NCI-H1417 (cell line): Measurements from ENCODE around the gene TRAPPC3.
"Not testable (repeated sequence)": the region's sequence is repeated elsewhere in the genome, so short reads cannot be mapped to it uniquely, and the experiment has no call there.

ENCODE experiments used
- DNase-seq, 3 experiments: peaks; one replicate each; lab custom pipeline; 2025; lab: John Stamatoyannopoulos, UW

The TRAPPC3 gene

DNA sequence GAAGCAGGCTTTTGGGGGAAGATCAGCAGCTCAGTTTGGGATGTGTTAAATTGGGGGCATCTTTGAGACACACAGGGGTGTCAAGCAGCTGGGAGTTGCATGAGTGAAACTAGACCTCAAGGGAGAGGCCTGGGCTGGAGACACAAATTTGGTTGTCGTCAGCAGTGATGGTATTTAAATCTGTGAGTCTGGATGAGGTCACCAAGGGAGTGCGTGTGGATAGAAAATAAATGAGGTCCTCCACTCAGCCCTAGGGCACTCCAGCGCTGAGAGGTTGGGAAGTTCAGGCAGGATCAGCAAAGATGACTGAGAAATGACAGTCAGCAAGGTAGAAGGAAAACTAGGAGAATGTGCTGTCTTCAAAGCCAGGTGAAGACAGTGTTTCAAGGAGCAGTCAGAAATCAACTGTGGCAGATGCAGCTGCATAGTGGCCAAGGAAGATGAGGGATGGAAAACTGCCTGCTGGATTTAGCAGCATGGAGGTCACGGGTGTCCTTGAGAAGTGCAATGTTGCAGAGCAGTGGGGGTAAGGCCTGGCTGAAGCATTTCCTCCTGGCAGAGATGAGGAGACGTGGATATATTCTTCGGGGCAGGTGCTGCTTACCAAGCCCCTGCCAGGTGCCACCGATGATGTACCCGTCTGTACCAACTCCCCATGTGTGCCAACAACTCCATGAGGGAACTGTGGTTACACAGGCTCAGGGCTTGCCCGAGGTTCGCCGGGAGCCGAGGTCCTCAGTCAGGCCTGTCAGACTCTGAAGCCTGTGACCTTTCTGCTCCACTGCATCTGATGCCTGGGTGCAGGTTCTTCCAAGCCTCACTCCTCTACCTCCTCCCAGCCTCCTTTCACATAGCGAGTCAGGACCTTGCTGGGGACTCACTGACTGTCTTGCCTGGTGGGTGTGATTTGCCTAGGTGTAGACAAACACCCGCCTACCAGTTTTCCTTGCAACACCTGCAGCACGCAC lies 17.9 kb upstream of the TRAPPC3 start:
- DNase-seq: no peak

GRCh38 chr1:36166136-36166535 lies 16.9 kb upstream of the TRAPPC3 start:
- DNase-seq: no peak

DNA sequence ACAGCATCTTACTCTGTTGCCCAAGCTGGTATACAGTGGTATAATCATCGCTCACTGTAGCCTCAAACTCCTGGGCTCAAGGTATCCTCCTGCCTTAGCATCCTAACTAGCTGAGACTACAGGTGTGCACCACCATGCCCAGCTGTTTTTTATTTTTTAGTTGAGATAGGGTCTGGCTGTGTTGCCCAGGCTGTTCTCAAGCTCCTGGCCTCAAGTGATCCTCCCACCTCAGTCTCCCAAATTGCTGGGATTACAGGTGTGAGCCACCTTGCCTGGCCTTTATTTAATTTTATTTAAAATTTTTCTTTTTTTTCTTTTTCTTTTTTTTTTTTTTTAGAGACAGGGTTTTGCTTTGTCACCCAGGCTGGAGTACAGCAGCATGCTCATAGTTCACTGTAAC lies 15.9 kb upstream of the TRAPPC3 start:
- DNase-seq: no peak

GRCh38 chr1:36164361-36164760 lies 15.1 kb upstream of the TRAPPC3 start:
- DNase-seq: no peak

DNA sequence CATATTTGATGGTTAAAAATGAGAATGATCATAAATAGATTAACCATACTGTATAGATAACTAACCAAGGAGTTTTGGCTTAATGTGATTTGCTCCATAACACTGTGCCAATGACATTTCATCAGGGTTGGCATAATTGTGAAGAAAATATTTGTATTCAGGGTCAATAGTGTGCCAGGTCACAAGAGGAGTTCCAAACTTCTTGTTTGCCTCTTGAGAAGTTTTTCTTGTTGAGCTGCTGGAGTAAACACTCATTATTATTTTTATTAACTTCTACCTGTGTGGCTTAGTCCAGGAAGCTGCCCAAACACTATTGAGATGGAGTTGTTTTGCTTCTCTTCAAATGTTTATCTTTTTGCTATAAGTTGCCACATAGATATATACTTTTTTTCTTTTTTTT lies 14.1 kb upstream of the TRAPPC3 start:
- DNase-seq: no peak

DNA sequence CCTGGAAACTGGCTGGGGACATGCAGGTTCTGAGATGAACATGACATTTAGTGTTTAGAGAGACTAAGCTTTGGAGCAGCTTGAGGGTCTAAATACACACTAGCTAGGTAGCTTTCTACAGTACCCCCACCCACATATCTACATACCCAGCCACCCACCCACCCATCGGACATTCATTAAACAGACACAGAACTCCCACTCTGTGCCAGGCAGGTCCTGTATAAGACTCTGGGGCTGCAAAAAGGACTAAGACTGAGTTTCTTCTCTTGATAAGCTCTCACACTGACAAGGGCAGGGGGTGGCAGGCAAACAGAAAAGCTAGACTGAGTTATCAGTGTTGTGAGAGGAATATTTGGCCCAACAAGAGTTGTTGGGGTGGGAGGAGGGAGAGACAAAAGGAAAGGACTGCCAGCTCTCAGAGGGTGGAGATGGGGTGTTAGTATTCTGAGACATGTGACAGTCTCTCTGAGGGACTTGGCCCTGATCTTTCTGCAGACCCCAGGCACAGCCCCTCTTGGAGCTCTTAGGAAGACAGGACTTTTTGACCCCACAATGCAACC lies 13.5 kb upstream of the TRAPPC3 start:
- DNase-seq: no peak

DNA sequence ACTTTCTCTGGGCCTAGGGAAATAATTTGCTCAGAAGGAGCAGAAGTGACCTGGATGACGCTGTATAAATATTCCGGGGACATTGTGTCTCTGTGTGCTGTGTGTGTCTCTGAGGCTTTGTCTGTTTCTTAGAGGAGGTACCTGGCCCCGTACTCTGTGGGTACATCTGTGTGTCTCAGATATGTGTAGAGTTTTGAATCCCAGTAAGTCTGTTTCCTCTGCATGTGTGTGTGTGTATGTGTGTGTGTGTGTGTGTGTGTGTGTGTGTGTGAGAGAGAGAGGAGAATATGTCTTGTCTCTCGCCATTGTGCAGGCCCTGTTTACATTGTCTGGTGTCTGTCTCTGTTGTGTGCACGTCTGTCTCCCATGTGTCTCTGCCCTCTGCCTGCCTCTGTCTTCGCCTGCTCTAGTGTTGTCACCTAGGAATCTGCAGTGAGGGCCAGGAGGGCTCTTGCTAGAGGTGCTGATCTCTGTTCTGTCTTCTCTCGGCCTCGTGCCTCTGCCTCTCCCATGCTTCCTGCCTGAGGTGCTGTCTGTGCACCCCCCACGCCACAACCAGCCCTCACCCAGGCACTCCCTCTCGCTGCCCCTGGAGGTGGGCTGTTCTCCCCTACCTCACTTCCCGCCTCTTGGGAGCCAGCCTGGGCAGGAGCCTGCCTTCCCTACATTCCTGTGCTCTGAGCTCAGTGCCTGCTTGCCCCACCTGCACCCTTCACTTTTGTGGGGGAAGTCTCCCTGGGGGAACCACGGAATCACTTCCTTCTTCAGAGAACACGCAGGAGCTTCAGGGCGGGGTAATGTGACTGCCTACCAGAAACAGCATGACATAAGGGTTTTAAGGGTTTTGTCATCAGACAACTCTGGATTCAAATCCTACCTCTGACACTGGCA lies 12.6 kb upstream of the TRAPPC3 start:
- no peak for DNase-seq

GRCh38 chr1:36160949-36161485 lies 11.7 kb upstream of the TRAPPC3 start:
- DNase-seq: no peak

GRCh38 chr1:36160388-36160948 lies 11.2 kb upstream of the TRAPPC3 start:
- DNase-seq: no peak

- DNase-seq: no peak
These were observed 10.5 kb upstream of the TRAPPC3 start for GRCh38 chr1:36159614-36160387.

- not testable (repeated sequence) for DNase-seq
These were observed 9.6 kb upstream of the TRAPPC3 start for GRCh38 chr1:36158827-36159252.

DNA sequence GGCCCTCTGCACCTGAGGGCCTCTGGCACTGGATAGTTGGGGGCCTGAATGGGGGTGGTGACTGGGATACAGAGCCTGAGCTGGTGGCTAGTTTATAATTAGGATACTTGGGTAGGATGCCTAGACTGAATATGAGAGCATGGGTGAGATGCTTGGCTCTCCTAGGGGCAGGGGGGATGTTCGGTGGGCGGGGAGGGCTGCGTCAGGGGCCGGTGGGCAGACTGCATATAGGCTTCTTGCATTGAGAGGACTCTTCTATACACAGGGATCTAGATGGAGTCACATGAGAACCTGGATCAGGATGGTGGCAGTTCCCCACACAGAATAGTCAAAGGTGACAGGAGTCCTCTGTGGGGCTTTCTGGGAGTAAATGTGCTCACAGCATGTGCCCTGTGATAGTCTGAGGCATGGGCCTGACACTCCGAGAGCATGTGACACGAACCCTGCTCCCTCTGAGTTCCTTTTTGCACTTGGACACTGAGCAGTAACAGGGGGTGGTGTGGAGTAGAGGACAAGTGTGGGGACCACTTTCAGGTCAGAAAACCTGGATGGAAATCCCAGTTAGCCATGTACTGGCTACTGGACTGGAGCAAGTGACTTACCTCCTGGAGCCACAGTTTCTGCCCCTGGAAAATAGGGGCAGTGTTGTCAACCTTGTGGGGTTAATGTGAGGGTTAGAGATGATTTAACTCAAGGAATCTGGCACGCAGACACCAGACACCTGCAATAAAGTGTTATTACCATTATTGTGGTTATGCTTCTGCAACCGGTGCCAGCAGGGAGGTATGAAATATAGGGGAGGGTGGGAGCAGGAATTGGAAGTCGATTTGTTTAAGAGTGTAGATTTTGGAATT lies 8.9 kb upstream of the TRAPPC3 start:
- no peak for DNase-seq

DNA sequence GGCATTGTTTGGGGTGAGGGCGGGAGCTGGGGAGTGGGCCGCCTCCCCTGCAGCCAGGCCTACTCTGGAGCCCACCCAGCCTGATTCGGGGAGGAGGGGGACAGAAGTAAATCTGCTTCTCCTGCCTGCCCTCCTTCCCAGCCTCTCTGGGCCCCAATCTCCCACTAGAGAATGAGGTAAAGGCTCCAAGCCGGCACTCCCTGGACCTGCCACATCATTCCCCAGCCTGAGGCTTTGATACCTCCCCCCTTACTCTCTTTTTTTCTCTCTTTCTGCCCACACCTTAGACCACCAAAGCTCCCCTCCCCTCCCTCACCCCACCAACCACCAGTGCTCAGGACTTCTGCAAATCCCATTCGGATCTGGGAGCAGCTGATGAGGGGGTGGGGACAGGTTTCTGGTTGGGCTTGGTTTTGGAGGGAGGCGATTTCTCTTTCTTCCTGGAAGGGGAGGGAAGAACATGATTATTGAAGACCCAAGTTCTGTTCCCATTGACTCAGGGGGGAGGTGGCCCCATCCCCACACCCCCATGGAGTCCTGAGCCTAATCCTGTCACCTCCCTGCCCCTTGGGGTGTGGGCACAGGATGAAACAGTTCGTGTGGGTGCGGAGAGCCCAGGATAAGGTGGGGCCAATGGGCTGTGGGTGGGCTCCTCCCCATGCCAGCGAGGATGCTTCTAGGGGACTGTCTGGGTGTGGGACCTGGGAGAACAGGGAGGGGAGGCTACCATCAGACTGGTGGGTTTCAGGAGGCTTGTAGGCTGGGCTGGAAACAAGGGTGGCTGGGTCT lies 8.0 kb upstream of the TRAPPC3 start:
- peak in 1 of 3 experiments; percentile 57 for DNase-seq

- peak; percentile 39 to 81 (median 78) for DNase-seq
These were observed 7.2 kb upstream of the TRAPPC3 start for GRCh38 chr1:36156329-36157114.

GRCh38 chr1:36155408-36156328 lies 6.4 kb upstream of the TRAPPC3 start, which contains the start of gene MAP7D1:
MAP7D1 (plus strand) TSS chr1:36156160; CDS start chr1:36156418, 258 bp downstream.
- peak; percentile 83 for DNase-seq

GRCh38 chr1:36154765-36155407 lies 5.6 kb upstream of the TRAPPC3 start:
- peak in 2 of 3 experiments; percentile 26 to 51 for DNase-seq

GRCh38 chr1:36154335-36154734 lies 5.0 kb upstream of the TRAPPC3 start:
- no peak for DNase-seq
